ENCODE measurements around the gene FGD2. TPM values are rescaled to one million over a fixed set of nuclear protein-coding genes. Genes with fewer than 3 reads are reported as not detected.
"Not testable (repeated sequence)": the region's sequence is repeated elsewhere in the genome, so short reads cannot be mapped to it uniquely, and the experiment has no call there.

The FGD2 gene
- total RNA-seq, 1 experiment from 2014 or later, result 0.19 TPM

- Mint-ChIP-seq H3K27ac (ENCODE audit: unreplicated experiment) (no peak overlapping the region), H3K9me3 (ENCODE audit: low read depth, unreplicated experiment) (no peaks in the 10 kb centered on the region), H3K36me3 (ENCODE audit: insufficient read depth, unreplicated experiment) (no peaks in the 10 kb centered on the region), H3K4me3 (ENCODE audit: low read depth, unreplicated experiment) (no peak overlapping the region), H3K27me3 (ENCODE audit: unreplicated experiment) (no peaks in the 10 kb centered on the region), H3K4me1 (ENCODE audit: low read depth, unreplicated experiment) (peaks cover 10% of the 10 kb centered on the region)
- intact Hi-C loops (cut with micrococcal nuclease; ENCODE audit: unreplicated experiment), result no loop called here
- TF ChIP-seq CTCF (IDR thresholded peaks at IDR 0.05; ENCODE audit: unreplicated experiment), result no peak
- no peak for DNase-seq
- no TSS peak for BruUV-seq (replicated peaks)
- CTCF ChIA-PET, result no interaction called here
Measured at GRCh38 chr6:37042150-37042549, 36.7 kb downstream of the FGD2 start.

- CTCF ChIA-PET; H3K36me3 Mint-ChIP-seq (ENCODE audit: insufficient read depth, unreplicated experiment); H3K9me3 Mint-ChIP-seq (ENCODE audit: low read depth, unreplicated experiment); BruUV-seq (replicated peaks); H3K27me3 Mint-ChIP-seq (ENCODE audit: unreplicated experiment); intact Hi-C loops (cut with micrococcal nuclease; ENCODE audit: unreplicated experiment); H3K27ac Mint-ChIP-seq (ENCODE audit: unreplicated experiment); H3K4me3 Mint-ChIP-seq (ENCODE audit: low read depth, unreplicated experiment); DNase-seq: not testable (repeated sequence)
- H3K4me1 Mint-ChIP-seq (ENCODE audit: low read depth, unreplicated experiment), result peaks cover 10% of the 10 kb centered on the region
Measured at GRCh38 chr6:37043091-37043490, 37.6 kb downstream of the FGD2 start.

- no peak for TF ChIP-seq CTCF (IDR thresholded peaks at IDR 0.05; ENCODE audit: unreplicated experiment)
- Mint-ChIP-seq H3K27me3 (ENCODE audit: unreplicated experiment) (no peaks in the 10 kb centered on the region), H3K9me3 (ENCODE audit: low read depth, unreplicated experiment) (no peaks in the 10 kb centered on the region), H3K27ac (ENCODE audit: unreplicated experiment) (no peak overlapping the region), H3K36me3 (ENCODE audit: insufficient read depth, unreplicated experiment) (peaks cover 6% of the 10 kb centered on the region), H3K4me3 (ENCODE audit: low read depth, unreplicated experiment) (no peak overlapping the region), H3K4me1 (ENCODE audit: low read depth, unreplicated experiment) (peaks cover 24% of the 10 kb centered on the region)
- no TSS peak for BruUV-seq (replicated peaks)
- DNase-seq, result no peak
- intact Hi-C loops (cut with micrococcal nuclease; ENCODE audit: unreplicated experiment), result no loop called here
- CTCF ChIA-PET, result interaction anchor here (0.7 kb wide), 1 partner anchor 14 kb away, joined by 3 read pairs; no protein-coding TSS in a partner anchor
Measured at GRCh38 chr6:37047346-37047688, 41.9 kb downstream of the FGD2 start.

- intact Hi-C loops (cut with micrococcal nuclease; ENCODE audit: unreplicated experiment), result no loop called here
- Mint-ChIP-seq H3K9me3 (ENCODE audit: low read depth, unreplicated experiment) (no peaks in the 10 kb centered on the region), H3K4me3 (ENCODE audit: low read depth, unreplicated experiment) (no peak overlapping the region), H3K27ac (ENCODE audit: unreplicated experiment) (no peak overlapping the region), H3K27me3 (ENCODE audit: unreplicated experiment) (no peaks in the 10 kb centered on the region), H3K4me1 (ENCODE audit: low read depth, unreplicated experiment) (peaks cover 24% of the 10 kb centered on the region), H3K36me3 (ENCODE audit: insufficient read depth, unreplicated experiment) (peaks cover 6% of the 10 kb centered on the region)
- BruUV-seq (replicated peaks), result no TSS peak
- no peak for DNase-seq
- CTCF ChIA-PET, result interaction anchor here (0.9 to 1.5 kb wide), 2 partner anchors 26 to 162 kb away, joined by 3 to 5 read pairs; no protein-coding TSS in a partner anchor
- TF ChIP-seq CTCF (IDR thresholded peaks at IDR 0.05; ENCODE audit: unreplicated experiment), result no peak
Measured at GRCh38 chr6:37047689-37048402, 42.4 kb downstream of the FGD2 start.

- CTCF ChIA-PET, result interaction anchor here (0.9 to 1.5 kb wide), 2 partner anchors 27 to 162 kb away, joined by 3 to 5 read pairs; no protein-coding TSS in a partner anchor
- no peak for TF ChIP-seq CTCF (IDR thresholded peaks at IDR 0.05; ENCODE audit: unreplicated experiment)
- no TSS peak for BruUV-seq (replicated peaks)
Measured at GRCh38 chr6:37048403-37048850, 43.0 kb downstream of the FGD2 start.

More at GRCh38 chr6:37048403-37048850, 43.0 kb downstream of the FGD2 start:
- no peak overlapping the region for H3K27ac Mint-ChIP-seq (ENCODE audit: unreplicated experiment)
- no peak overlapping the region for H3K4me3 Mint-ChIP-seq (ENCODE audit: low read depth, unreplicated experiment)
- peaks cover 6% of the 10 kb centered on the region for H3K36me3 Mint-ChIP-seq (ENCODE audit: insufficient read depth, unreplicated experiment)
- no peak for DNase-seq
- H3K9me3 Mint-ChIP-seq (ENCODE audit: low read depth, unreplicated experiment), result no peaks in the 10 kb centered on the region
- H3K4me1 Mint-ChIP-seq (ENCODE audit: low read depth, unreplicated experiment), result peaks cover 24% of the 10 kb centered on the region
- intact Hi-C loops (cut with micrococcal nuclease; ENCODE audit: unreplicated experiment), result no loop called here
- H3K27me3 Mint-ChIP-seq (ENCODE audit: unreplicated experiment), result no peaks in the 10 kb centered on the region
